ENCODE results near the gene PRKCH. TPM values are rescaled to one million over a fixed set of nuclear protein-coding genes. Genes with fewer than 3 reads are reported as not detected.

The PRKCH gene
- total and polyA plus RNA-seq, 2 donors (not counting 3 experiments of a cell fraction or from before 2014, with no cell fraction given): 97.7 to 103 TPM

- Histone ChIP-seq H3K27me3 (ENCODE audit: control insufficient read depth in 2 of 2, insufficient read depth in 2 of 2, low read length in 2 of 2) (no peaks in the 10 kb centered on the region), H3K9ac (replicated peaks; ENCODE audit: extremely low read depth, insufficient read depth, low read length) (peak overlapping the region; percentile 93), H3K27ac (ENCODE audit: insufficient read depth, low read depth, low read length) (peak overlapping the region; percentile 100), H4K20me1 (replicated peaks; ENCODE audit: control insufficient read depth, extremely low read depth, insufficient read depth, low read length) (no peaks in the 10 kb centered on the region), H3K79me2 (ENCODE audit: control insufficient read depth, insufficient read depth, low read length) (peaks cover 12% of the 10 kb centered on the region), H3K36me3 (ENCODE audit: control insufficient read depth in 2 of 2, extremely low read depth in 1 of 2, insufficient read depth in 2 of 2, low read length in 2 of 2) (peaks cover 0 to 2% of the 10 kb centered on the region in 2 experiments), H3K4me1 (ENCODE audit: control insufficient read depth, extremely low read depth, insufficient read depth, low read length) (peaks cover 69% of the 10 kb centered on the region), H3K4me2 (ENCODE audit: insufficient read depth, low read length) (peak overlapping the region; percentile 75), H3K4me3 (replicated peaks in 1 of 3; ENCODE audit: insufficient read depth in 1 of 3, low read depth in 1 of 3, low read length in 3 of 3) (peak overlapping the region in 1 of 3 experiments; percentile 16), H3K9me3 (replicated peaks; ENCODE audit: control insufficient read depth, insufficient read depth, low read length) (no peaks in the 10 kb centered on the region), H2AFZ (ENCODE audit: low read depth, low read length) (no peak overlapping the region), H3K9me1 (replicated peaks; ENCODE audit: control insufficient read depth, extremely low read depth, insufficient read depth, low read length) (no peaks in the 10 kb centered on the region)
- intact Hi-C loops (cut with micrococcal nuclease): loop anchor here (1.0 to 5.0 kb wide), 7 partner anchors 51 to 241 kb away; partner anchors contain the start of gene HIF1A
- FAIRE-seq: no peak
- TF ChIP-seq POLR2A (IDR thresholded peaks at IDR 0.05; ENCODE audit: low read depth, low read length) (no peak), JUN (IDR thresholded peaks at IDR 0.05; ENCODE audit: borderline replicate concordance, insufficient read depth, insufficient read length, low read depth) (no peak), MYC (IDR thresholded peaks at IDR 0.05; ENCODE audit: low read depth, low read length) (no peak), MAX (IDR thresholded peaks at IDR 0.05; ENCODE audit: insufficient read depth, insufficient read length) (no peak), FOS (IDR thresholded peaks at IDR 0.05; ENCODE audit: borderline replicate concordance, insufficient read depth, low read length) (no peak), CTCF (IDR thresholded peaks at IDR 0.05; ENCODE audit: extremely low read depth in 1 of 2, insufficient read depth in 1 of 2, low read depth in 1 of 2, low read length in 2 of 2) (no peak), GATA2 (IDR thresholded peaks at IDR 0.05; ENCODE audit: insufficient read depth, insufficient read length, low read depth, low read length) (no peak), POLR2AphosphoS5 (IDR thresholded peaks at IDR 0.05; ENCODE audit: insufficient read depth, low read depth, low read length) (no peak), EZH2 (IDR thresholded peaks at IDR 0.05; ENCODE audit: borderline replicate concordance, low read depth, low read length, severe bottlenecking) (no peak)
- dilution Hi-C loops (cut with MboI; ENCODE audit: extremely low pct_ligation_motif_present, low sequenced_read_pairs): no loop called here
- BruUV-seq (replicated peaks): TSS peak; percentile 74
- DNase-seq (ENCODE audit: low read depth, low spot score): no peak
- POLR2A ChIA-PET: interaction anchor here (0.6 to 2.0 kb wide), 4 partner anchors 48 to 253 kb away, joined by 3 to 8 read pairs (median 4); partner anchors contain the start of gene HIF1A
- CTCF ChIA-PET: interaction anchor here (0.7 to 4.5 kb wide), 42 partner anchors 9 to 650 kb away, joined by 3 to 36 read pairs (median 4); partner anchors contain the start of gene HIF1A
Measured at GRCh38 chr14:61476105-61476753, 154.8 kb downstream of the PRKCH start.
